Midbrain (tissue), 1 donor: ENCODE measurements around the gene HM13.
A peak's percentile ranks its signal among the peaks of the same experiment; 100 is the strongest.
"Not testable (repeated sequence)": the region's sequence is repeated elsewhere in the genome, so short reads cannot be mapped to it uniquely, and the experiment has no call there.

Experiments used
- DNase-seq: peaks from one replicate; lab custom pipeline; 2025; lab: John Stamatoyannopoulos, UW

Gene HM13

DNA sequence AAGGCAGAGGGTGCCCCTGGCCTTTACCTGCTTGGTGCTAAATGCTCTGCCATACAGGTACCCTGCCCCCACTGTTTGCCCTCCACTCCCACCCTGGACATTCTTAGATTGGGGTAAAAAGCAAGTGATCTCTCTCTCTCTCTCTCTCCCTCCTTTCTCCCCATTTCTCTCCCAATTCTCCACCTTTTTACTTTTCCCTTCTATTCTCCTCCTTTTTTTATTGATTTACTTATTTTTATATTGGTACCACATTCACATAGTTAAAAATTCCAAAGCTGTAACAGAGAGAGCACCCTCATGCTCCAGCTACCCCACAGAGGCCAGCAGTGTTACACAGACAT is 53.1 kb downstream of the HM13 start:
- DNase-seq, result no peak

DNA sequence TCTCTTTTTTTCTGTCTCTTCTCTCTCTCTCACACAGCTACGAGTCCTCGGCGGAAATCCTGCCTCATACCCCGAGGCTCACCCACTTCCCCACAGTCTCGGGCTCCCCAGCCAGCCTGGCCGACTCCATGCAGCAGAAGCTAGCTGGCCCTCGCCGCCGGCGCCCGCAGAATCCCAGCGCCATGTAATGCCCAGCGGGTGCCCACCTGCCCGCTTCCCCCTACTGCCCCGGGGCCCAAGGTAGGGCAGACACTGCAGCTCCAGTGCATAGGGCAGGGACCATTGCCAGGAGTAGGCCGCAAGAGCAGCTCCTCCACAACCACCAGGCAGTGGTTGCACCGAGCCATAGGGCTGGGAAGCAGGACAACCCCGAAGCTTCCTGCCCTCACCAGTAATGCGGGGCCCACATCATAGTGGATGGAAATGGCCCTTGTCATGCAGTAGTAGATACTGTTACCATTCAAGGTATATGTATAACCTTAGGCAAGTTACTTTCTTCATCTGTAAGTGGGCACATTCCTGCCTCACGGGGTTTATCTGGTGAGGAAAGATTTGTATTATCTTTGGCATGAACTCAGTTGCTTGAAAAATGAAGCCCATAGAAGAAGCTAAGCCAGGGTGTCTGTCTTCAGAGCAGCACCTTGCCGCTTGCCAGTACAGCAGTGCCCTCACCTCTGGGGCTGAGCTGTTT is 53.9 kb downstream of the HM13 start:
- no peak for DNase-seq

DNA sequence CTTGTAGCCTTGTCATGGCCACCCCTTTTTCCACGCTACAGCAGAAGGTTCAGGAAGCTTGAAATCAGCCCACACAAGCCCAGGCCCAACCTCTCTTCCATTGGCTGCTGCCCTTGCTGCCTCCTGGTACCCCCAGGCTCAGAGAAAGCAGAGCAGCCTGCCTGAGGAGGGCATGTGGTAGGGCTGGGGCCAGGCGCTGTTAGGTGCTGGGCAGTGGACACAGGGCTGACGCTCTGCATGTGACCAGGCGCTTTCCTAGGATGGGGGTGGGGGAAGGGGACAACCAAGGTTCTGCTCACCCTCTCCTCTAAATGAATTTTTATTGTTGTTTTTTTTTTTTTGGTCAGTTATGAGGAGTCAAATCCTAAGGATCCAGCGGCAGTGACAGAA is 54.5 kb downstream of the HM13 start:
- no peak for DNase-seq

DNA sequence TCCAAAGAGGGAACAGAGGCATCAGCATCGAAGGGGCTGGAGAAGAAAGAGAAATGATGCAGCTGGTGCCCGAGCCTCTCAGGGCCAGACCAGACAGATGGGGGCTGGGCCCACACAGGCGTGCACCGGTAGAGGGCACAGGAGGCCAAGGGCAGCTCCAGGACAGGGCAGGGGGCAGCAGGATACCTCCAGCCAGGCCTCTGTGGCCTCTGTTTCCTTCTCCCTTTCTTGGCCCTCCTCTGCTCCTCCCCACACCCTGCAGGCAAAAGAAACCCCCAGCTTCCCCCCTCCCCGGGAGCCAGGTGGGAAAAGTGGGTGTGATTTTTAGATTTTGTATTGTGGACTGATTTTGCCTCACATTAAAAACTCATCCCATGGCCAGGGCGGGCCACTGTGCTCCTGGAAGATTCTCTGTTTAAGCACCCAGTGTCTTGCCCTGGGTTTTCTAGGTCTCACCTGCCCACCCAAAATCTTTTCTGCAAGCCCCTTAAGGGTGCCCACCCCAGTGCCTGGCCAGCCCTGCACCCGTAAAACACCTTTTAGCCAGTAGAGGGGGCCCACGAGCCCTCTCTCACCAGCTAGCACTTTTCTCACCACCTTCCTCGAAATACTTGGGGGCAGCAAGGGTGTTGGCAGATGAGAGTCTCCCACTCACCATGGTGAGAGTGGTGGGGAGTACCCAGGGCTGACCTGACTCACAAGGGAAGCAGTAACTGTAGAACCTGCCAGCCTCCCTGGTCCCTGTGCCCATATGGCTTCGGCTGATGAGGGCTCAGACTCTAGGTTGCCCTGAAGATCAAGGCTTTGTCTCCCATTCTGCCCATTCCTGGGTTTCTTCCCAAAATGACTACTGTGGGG is 55.1 kb downstream of the HM13 start:
- peak; percentile 40 for DNase-seq

DNA sequence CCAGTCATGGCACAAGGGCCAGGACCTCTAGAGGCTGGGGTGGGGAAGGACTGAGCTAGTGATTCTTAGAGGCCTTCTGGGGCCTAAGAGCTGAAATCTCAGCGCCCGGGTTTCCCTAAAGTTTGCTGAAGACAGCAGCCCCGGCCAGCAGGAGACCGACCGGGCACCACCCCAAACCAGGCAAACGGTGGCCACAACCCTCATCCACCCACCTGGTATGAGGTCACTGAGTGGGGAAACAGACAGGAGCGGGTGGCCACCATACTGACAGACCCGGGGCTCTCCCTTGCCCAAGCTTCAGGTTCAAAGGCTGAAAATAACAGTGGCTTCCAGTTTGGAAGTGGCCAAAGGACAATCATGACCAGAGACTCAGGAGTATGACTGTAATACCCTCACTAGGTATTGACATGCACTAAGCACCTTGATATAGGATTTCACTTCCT is 55.8 kb downstream of the HM13 start:
- no peak for DNase-seq

DNA sequence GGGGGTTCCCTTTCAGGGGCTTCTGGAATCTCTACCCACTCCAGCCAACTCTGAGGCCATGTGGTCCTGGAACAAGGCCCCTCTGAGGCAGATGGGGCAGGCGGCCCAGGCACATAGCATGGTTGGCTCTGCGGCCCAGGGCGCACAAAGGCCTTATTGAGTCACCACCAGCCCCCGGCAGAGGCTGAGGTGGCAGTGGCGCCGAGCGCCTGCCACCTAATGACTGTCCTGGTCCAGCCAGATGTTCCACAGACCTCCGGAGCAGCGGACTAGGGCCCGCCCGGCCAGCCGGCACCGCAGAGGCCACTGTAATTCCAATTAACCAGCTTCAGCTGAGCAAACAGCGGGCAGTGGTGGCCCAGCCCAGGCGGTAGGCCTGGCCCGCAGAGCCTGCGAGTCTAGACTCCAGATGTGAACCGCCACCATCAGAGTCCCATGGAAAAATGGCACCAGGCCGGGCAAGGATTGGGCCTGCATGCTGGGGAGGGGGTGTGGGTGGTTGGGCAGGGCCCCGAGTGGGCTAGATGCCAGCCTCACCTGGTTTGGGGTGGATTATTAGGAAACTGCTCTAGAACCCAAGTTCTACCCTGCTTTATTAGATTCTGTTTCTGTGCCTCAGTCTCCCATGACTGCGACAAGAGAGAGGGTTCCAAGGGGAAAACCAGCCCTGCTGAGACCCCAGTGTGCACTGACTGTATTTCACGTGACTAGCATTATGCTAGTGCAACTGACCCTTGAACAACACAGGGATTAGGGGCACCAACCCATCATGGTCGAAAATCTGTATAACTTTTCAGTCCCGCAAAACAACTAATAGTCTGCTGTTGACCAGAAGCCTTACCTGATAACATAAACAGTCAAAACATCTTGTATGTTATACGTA is 56.7 kb downstream of the HM13 start:
- DNase-seq, result peak; percentile 92

DNA sequence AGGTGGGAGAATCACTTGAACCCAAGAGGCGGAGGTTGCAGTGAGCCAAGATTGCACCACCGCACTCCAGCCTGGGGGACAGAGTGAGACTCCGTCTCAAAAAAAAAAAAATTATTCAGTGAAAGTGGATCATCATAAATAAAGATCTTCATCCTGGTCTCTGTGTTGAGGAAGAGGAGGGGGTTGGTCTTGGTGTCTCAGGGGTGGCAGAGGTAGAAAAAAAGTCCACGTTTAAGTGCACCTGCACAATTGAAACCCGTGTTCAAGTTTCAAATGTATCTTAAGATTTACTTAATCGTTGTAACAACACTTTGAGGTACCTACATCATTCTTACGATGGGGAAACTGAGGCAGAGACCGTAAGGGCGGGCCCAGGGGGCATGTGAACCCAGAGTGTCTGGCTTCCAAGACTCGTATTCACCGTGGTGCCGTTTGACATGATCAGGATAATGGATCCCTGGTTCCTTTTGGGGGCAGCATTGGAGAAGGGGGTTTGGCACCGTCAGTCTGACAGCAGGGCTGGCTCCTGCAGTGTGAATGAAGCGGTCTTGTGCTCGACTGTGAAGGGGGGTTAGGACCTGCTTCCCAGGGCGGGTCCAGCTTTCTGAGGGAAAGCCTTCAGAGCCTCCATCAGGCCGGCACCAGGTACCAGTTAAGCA is 57.9 kb downstream of the HM13 start:
- no peak for DNase-seq

DNA sequence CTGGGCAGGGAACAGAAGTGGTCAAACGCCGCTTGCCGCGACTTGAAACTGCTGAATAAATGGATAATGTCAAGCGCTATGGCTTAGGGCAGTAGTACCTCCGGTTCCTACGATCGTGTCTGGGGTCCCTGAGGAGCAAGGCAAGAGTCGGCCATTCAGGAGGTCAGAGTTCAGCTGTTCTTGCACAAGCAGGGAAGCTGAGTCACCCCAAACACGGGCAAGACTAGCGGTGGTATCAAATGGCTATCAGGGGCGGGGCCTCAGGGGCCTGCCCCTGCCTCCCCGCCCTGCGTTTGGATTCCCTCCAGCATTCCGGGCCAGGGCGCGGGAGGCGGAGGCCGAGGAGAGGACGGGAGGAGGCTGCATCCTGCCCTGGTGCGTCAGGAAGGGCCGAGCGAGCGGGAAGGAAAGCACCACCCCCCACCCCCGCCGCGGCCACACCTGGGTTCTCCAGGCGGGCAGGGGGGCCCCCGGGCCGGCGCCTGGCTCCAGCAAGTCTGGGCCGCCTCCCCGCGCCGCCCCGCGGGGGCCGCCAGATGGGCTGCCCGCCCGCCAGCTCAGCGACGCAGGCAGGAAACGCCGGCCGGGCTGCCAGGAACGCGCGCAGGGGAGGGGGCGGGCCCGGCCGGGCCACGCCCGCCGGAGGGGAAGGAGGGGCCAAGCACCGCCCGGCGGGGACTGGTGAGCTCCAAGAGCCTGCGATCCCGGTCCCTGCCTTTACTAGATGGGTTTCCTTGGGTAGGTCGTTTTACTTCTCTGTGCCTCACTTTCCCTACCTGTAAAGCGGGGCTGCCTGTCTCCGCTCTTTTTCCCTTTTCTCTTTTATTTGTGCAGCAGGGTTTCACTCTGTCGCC is 58.7 kb downstream of the HM13 start:
- DNase-seq, result peak; percentile 89

DNA sequence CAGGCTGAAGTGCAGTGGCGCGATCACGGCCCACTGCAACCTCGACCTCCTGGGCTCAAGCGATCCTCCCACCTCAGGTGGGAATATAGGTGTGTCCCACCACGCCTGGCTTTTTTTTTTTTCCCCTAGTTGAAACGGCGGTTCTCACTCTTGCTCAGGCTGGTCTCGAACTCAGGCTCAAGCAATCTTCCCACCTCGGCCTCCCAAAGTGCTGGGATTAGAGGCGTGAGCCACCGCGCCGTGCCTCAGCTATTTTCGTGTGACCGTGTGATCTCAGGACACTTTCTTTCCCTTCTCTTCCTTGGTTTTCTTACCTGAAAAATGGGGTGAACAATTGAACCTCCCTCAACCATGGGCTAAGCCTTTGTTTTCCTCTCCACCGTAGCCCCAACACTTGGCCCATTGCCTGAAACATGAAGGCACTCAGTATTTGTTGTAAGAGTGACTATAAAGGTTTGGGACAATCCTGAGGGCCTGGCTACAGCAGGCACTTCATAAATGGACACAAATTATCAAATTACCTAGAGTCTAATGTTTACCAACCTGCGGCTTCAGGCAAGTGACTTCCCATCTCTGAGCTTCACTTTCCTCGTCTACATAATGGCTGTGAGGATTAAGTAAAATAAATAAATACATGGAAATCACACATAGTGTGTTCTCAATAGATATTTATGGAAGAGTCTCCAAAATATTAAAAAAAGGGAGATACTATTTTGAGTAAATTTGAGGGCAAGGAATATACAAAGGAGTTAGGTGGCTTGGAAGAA is 59.5 kb downstream of the HM13 start:
- DNase-seq, result no peak

DNA sequence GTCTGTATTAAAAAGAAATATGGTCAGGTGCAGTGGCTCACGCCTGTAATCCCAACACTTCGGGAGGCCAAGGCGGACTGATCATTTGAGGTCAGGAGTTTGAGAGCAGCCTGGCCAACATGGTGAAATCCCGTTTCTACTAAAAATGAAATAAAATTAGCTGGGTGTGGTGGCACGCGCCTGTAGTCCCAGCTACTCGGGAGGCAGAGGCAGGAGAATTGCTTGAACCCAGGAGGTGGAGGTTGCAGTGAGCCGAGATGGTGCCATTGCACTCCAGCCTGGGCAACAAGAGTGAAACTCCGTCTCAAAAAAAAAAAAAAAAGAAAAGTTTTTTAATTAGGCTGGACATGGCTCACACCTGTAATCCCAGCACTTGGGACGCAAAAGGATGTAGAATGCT is 60.7 kb downstream of the HM13 start:
- DNase-seq, result not testable (repeated sequence)

DNA sequence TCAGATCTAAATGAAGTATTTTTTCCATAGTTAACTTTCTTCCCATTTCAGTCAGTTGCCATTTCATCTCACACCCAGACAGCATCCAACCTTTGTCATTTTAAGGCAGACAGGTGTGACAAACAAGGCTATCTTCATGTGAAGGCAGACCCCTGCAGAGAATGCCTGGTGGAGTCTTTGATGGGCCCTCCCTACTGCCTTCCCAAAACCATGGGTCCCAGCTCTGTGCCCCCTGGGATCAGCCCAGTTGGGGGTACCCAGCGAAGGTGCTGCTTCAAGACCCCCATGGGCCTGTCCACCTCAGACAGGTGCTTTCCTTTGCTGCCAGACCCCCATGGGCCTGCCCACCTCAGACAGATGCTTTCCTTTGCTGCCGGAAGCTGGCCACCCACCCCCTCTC is 62.5 kb downstream of the HM13 start:
- DNase-seq, result no peak

DNA sequence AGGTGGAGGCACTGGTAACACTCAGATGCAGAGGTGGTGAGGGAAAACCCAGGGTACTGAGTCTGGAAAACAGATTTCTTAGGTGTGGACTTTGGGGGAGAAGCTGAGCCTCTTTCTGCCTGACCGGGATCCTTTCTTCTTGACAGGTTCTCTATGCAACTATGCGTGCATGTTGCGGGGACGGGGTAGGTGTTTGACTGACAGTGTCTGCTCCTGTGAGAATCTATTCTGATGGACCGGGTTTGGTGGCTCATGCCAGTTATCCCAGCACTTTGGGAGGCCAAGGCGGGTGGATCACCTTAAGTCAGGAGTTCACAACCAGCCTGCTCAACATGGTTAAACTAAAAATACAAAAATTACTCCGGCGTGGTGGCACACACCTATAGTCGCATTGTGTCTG is 63.0 kb downstream of the HM13 start:
- DNase-seq, result no peak

DNA sequence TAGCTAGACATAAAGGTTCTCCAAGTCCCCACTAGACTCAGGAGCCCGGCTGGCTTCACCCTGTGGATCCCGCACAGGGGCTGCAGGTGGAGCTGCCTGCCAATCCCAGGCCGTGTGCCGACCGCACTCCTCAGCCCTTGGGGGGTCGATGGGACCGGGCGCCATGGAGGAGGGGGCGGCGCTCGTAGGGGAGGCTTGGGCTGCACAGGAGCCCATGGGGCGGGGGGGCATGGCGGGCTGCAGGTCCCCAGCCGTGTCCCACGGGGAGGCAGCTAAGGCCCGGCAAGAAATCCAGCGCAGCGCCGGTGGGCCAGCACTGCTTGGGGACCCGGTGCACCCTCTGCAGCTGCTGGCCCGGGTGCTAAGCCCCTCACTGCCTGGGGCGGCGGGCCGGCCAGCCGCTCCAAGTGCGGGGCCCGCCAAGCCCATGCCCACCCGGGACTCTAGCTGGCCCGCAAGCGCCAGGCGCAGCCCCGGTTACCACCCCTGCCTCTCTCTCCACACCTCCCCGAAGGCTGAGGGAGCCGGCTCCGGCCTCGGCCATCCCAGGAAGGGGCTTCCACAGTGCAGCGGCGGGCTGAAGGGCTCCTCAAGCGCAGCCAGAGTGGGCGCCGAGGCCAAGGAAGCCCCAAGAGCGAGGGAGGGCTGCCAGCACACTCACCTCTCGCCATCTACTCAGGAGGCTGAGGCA is 64.4 kb downstream of the HM13 start:
- DNase-seq, result no peak

DNA sequence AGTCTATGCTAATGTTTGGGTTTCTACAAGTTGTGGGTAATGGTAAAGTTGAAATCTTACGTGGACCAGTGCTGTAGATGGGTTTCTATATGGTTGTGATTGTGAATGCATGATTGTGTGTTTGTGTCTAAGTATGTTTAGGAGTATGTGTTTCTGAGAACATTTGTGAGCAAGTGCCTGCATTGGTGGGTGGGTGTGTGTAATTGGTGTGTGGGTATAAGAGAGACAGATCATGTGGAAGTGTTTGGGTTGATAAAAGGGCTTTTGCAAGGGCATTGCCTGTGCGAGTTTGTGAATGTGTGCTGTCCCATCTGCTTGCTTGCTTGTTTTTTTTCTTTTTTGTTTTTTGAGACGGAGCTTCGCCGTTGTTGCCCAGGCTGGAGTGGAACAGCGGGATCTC is 65.0 kb downstream of the HM13 start:
- DNase-seq, result no peak

DNA sequence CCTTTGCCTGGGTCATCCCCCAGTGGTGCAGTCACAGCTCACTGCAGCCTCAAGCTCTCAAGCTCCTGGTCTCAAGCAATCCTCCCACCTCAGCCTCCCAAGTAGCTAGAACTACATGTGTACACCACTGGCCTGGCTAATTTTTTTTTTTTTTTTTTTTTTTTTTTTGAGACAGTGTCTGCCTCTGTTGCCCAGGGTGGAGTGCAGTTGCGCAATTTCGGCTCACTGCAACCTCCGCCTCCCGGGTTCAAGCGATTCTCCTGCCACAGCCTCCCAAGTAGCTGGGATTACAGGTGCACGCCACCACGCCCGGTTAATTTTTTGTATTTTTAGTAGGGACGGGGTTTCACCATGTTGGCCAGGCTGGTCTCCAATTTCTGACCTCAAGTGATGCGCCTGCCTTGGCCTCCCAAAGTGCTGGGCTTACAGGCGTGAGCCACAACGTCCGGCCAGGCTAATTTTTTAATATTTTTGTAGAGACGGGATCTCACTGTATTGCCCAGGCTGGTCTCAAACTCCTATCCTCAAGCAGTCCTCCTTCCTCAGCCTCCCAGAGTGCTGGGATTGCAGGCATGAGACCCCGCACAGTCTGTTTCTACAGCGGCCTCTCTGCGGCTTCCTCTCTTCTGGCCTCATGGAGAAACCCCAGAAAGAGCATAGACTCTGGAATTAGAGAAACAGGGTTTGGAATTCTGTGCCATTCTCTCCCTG is 65.9 kb downstream of the HM13 start:
- not testable (repeated sequence) for DNase-seq

DNA sequence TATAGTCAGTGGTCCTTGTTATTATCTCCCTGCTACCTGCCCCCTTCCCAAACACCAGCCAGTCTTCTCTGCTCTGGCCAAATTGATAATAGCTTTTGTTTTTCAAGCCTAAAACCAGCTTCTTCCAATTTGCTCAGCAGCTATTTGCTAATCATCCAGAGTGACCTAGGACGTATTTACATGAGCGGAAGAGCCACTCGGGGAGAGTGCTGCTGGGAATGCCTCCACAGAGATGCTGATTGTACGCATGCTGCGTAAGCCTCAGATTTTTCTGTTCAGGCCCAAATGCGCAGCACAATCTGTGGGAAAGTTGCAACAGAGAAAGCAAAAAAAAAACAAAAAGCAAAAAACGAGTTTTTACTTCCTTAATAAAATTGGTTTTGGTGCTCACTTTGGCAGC is 66.5 kb downstream of the HM13 start:
- DNase-seq, result no peak

DNA sequence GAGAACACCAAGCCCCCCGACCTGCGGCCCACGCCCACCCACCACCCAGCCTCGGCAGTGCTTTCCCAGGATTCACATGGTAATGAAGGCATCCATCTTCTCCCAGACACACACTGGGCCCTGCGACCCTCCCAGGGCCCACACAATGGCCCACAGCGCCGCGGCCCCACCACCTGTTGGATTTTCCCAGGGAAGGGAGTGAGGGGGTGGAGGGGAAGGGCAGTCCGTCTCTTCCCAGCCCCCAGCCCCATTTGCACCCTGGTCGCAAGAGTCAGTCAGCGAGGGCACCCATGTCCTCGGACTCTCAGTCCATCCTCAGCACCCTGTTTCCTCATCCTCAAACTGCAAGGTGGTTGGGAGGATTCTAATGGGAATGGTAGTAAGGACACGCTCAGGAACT is 67.1 kb downstream of the HM13 start:
- DNase-seq, result no peak

DNA sequence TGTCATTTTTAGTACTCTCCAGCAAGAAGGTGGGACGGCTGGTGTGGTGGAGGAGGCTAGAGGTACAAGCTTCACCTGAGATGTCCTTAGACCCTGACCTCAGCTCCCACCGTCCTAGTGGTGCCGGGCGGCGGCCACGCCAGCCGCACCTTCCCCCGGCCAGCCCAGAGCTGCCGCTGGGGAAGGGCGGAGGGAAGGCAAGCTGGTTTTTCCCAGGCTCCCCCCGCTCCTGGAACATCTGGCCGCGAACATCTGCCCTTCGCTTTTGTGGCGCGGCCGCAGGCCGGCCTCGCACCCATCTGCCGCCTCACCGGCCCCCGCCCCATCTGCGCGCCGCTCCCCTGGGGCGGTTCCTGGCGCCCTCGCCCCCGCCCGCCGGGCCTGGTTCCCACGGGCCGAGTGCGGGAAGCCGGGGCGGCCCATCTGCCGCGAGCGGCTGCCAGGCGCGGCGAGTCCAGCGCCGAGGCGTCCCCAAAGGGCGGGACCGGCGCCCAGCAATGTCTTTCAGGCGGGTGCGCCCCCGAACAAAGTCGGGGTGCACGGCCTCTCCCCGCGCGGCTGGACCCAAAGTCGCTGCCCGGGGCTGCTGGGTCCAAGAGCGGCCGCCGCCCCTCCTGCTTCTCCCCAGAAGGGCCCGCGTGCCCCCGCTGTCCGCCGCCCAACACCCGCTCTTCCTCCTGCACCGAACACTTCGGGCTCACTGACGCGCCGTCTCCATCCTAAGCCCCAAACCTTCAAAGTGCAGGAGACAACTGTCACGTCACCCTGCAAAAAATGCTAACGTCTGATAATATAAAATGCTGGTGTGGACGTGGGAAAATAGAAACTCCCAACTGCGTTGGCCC is 73.5 kb downstream of the HM13 start:
- DNase-seq, result no peak
